Skin of body (tissue), 2 donors: ENCODE data around the gene PAX3. TPM values are rescaled to one million over a fixed set of nuclear protein-coding genes. Genes with fewer than 3 reads are reported as not detected.

Source experiments
- DNase-seq: peaks from one replicate; lab custom pipeline; 2025; lab: John Stamatoyannopoulos, UW
- total RNA-seq: library from RNA; depleted of rRNA; stranded (reverse); fragments of >200 nt; gene quantifications from one replicate; pipeline ENCODE4 v1.2.3, GENCODE V29; 2014

PAX3 gene
- total RNA-seq, 1 donor from 2014 or later = 11.9 TPM

- no peak for DNase-seq
These were observed 12.0 kb upstream of the PAX3 start for GRCh38 chr2:222310747-222311318.

GRCh38 chr2:222309766-222310165 is 11.0 kb upstream of the PAX3 start:
- DNase-seq = no peak

GRCh38 chr2:222309361-222309760 is 10.6 kb upstream of the PAX3 start:
- DNase-seq = no peak

GRCh38 chr2:222307978-222308730 is 9.4 kb upstream of the PAX3 start:
- DNase-seq = no peak

- DNase-seq = no peak
These were observed 8.5 kb upstream of the PAX3 start for GRCh38 chr2:222307143-222307756.

GRCh38 chr2:222306393-222307142 is 7.8 kb upstream of the PAX3 start:
- DNase-seq = no peak

GRCh38 chr2:222305516-222306392 is 7.0 kb upstream of the PAX3 start:
- DNase-seq = no peak

GRCh38 chr2:222304737-222305515 is 6.1 kb upstream of the PAX3 start:
- no peak for DNase-seq

GRCh38 chr2:222303828-222304736 is 5.3 kb upstream of the PAX3 start:
- no peak for DNase-seq

- no peak for DNase-seq
These were observed 4.4 kb upstream of the PAX3 start for GRCh38 chr2:222303045-222303827.

GRCh38 chr2:222302178-222303018 is 3.6 kb upstream of the PAX3 start:
- no peak for DNase-seq

- no peak for DNase-seq
These were observed 3.0 kb upstream of the PAX3 start for GRCh38 chr2:222301796-222302118.

- DNase-seq = no peak
These were observed 2.4 kb upstream of the PAX3 start for GRCh38 chr2:222301053-222301795.

GRCh38 chr2:222300726-222301052 is 1.9 kb upstream of the PAX3 start:
- DNase-seq = no peak

GRCh38 chr2:222299906-222300725 is 1.3 kb upstream of the PAX3 start:
- no peak for DNase-seq

GRCh38 chr2:222298001-222298310 is 842 bp downstream of the PAX3 start:
- no peak for DNase-seq

GRCh38 chr2:222297600-222297935 is 1.2 kb downstream of the PAX3 start:
- DNase-seq = no peak
